ENCODE data around the gene RPA1. TPM values are rescaled to one million over a fixed set of nuclear protein-coding genes. Genes with fewer than 3 reads are reported as not detected.

Gene RPA1
- total RNA-seq, 2 experiments from 2014 or later, result 159 to 168 TPM

GRCh38 chr17:1899403-1900000 lies 69.7 kb downstream of the RPA1 start:
- POLR2A ChIA-PET, result no interaction called here
- intact Hi-C loops (cut with micrococcal nuclease), result no loop called here
- Mint-ChIP-seq H3K27me3 (no peaks in the 10 kb centered on the region), H3K4me1 (ENCODE audit: low read depth) (no peaks in the 10 kb centered on the region), H3K27ac (no peak overlapping the region), H3K36me3 (peaks cover 32% of the 10 kb centered on the region), H3K9me3 (no peaks in the 10 kb centered on the region), H3K4me3 (no peak overlapping the region)
- DNase-seq, result no peak
- CTCF ChIA-PET, result no interaction called here

GRCh38 chr17:1904273-1905182 lies 74.7 kb downstream of the RPA1 start:
- Mint-ChIP-seq H3K9me3 (no peaks in the 10 kb centered on the region), H3K4me1 (ENCODE audit: low read depth) (peaks cover 7% of the 10 kb centered on the region), H3K27me3 (peaks cover 30% of the 10 kb centered on the region), H3K27ac (no peak overlapping the region), H3K36me3 (peaks cover 2% of the 10 kb centered on the region), H3K4me3 (no peak overlapping the region)
- ChIA-PET CTCF (interaction anchor here (0.7 to 2.5 kb wide), 2 partner anchors 14 to 121 kb away, joined by 3 to 6 read pairs; partner anchors contain the start of gene RTN4RL1), POLR2A (no interaction called here)
- intact Hi-C loops (cut with micrococcal nuclease), result no loop called here
- DNase-seq, result no peak

- POLR2A ChIA-PET, result no interaction called here
- Mint-ChIP-seq H3K36me3 (no peaks in the 10 kb centered on the region), H3K27me3 (peaks cover 33% of the 10 kb centered on the region), H3K4me3 (no peak overlapping the region), H3K27ac (no peak overlapping the region), H3K4me1 (ENCODE audit: low read depth) (peaks cover 7% of the 10 kb centered on the region), H3K9me3 (no peaks in the 10 kb centered on the region)
- CTCF ChIA-PET, result interaction anchor here (2.5 kb wide), 1 partner anchor 120 kb away, joined by 6 read pairs; the partner anchor contains the start of gene RTN4RL1
- DNase-seq, result no peak
- intact Hi-C loops (cut with micrococcal nuclease), result no loop called here
Measured at GRCh38 chr17:1905190-1905913, 75.5 kb downstream of the RPA1 start.

- Mint-ChIP-seq H3K9me3 (no peaks in the 10 kb centered on the region), H3K36me3 (no peaks in the 10 kb centered on the region), H3K27me3 (peaks cover 36% of the 10 kb centered on the region), H3K27ac (no peak overlapping the region), H3K4me3 (no peak overlapping the region), H3K4me1 (ENCODE audit: low read depth) (peaks cover 7% of the 10 kb centered on the region)
- ChIA-PET CTCF (interaction anchor here (0.8 to 2.5 kb wide), 2 partner anchors 118 to 185 kb away, joined by 3 to 6 read pairs; partner anchors contain the start of gene RTN4RL1), POLR2A (interaction anchor here (0.6 kb wide), 1 partner anchor 151 kb away, joined by 3 read pairs; no protein-coding TSS in a partner anchor)
- DNase-seq, result no peak
- intact Hi-C loops (cut with micrococcal nuclease), result no loop called here
Measured at GRCh38 chr17:1906662-1907101, 76.9 kb downstream of the RPA1 start.

- no peak for DNase-seq
- POLR2A ChIA-PET, result no interaction called here
- intact Hi-C loops (cut with micrococcal nuclease), result no loop called here
- CTCF ChIA-PET, result no interaction called here
- Mint-ChIP-seq H3K4me1 (ENCODE audit: low read depth) (peaks cover 7% of the 10 kb centered on the region), H3K9me3 (no peaks in the 10 kb centered on the region), H3K27ac (no peak overlapping the region), H3K4me3 (no peak overlapping the region), H3K27me3 (peaks cover 41% of the 10 kb centered on the region), H3K36me3 (no peaks in the 10 kb centered on the region)
Measured at GRCh38 chr17:1907216-1907631, 77.4 kb downstream of the RPA1 start.

- H3K9me3 Mint-ChIP-seq, result no peaks in the 10 kb centered on the region
- intact Hi-C loops (cut with micrococcal nuclease), result loop anchor here (2.0 kb wide), 1 partner anchor 123 kb away; the partner anchor contains the start of gene DPH1
- peaks cover 7% of the 10 kb centered on the region for H3K4me1 Mint-ChIP-seq (ENCODE audit: low read depth)
- POLR2A ChIA-PET, result no interaction called here
- H3K4me3 Mint-ChIP-seq, result no peak overlapping the region
- H3K27me3 Mint-ChIP-seq, result peaks cover 45% of the 10 kb centered on the region
- no peak overlapping the region for H3K27ac Mint-ChIP-seq
- CTCF ChIA-PET, result interaction anchor here (0.6 to 2.3 kb wide), 17 partner anchors 11 to 485 kb away, joined by 3 to 23 read pairs (median 4); partner anchors contain the start of genes HIC1, RTN4RL1 and TLCD2
- H3K36me3 Mint-ChIP-seq, result no peaks in the 10 kb centered on the region
- peak; percentile 22 for DNase-seq
Measured at GRCh38 chr17:1907909-1908698, 78.3 kb downstream of the RPA1 start.

GRCh38 chr17:1908699-1909309 lies 79.0 kb downstream of the RPA1 start:
- Mint-ChIP-seq H3K27ac (no peak overlapping the region), H3K4me3 (no peak overlapping the region), H3K9me3 (no peaks in the 10 kb centered on the region), H3K36me3 (no peaks in the 10 kb centered on the region), H3K27me3 (peaks cover 45% of the 10 kb centered on the region), H3K4me1 (ENCODE audit: low read depth) (peaks cover 7% of the 10 kb centered on the region)
- CTCF ChIA-PET, result interaction anchor here (0.6 to 2.3 kb wide), 21 partner anchors 10 to 484 kb away, joined by 3 to 23 read pairs (median 4); partner anchors contain the start of genes HIC1, RTN4RL1, TLCD2 and WDR81
- intact Hi-C loops (cut with micrococcal nuclease), result loop anchor here (2.0 kb wide), 1 partner anchor 122 kb away; the partner anchor contains the start of gene DPH1
- POLR2A ChIA-PET, result interaction anchor here (0.6 kb wide), 1 partner anchor 130 kb away, joined by 3 read pairs; no protein-coding TSS in a partner anchor
- peak; percentile 58 for DNase-seq

- intact Hi-C loops (cut with micrococcal nuclease), result loop anchor here (2.0 kb wide), 1 partner anchor 121 kb away; the partner anchor contains the start of gene DPH1
- Mint-ChIP-seq H3K9me3 (no peaks in the 10 kb centered on the region), H3K36me3 (no peaks in the 10 kb centered on the region), H3K27ac (no peak overlapping the region), H3K4me1 (ENCODE audit: low read depth) (peaks cover 7% of the 10 kb centered on the region), H3K27me3 (peaks cover 46% of the 10 kb centered on the region), H3K4me3 (no peak overlapping the region)
- ChIA-PET POLR2A (no interaction called here), CTCF (interaction anchor here (0.9 to 2.3 kb wide), 8 partner anchors 17 to 335 kb away, joined by 3 to 23 read pairs (median 4); partner anchors contain the start of genes RTN4RL1 and WDR81)
- DNase-seq, result no peak
Measured at GRCh38 chr17:1909985-1910384, 80.2 kb downstream of the RPA1 start.

GRCh38 chr17:1912146-1912545 lies 82.3 kb downstream of the RPA1 start:
- no peak for DNase-seq
- Mint-ChIP-seq H3K4me1 (ENCODE audit: low read depth) (peaks cover 7% of the 10 kb centered on the region), H3K36me3 (no peaks in the 10 kb centered on the region), H3K4me3 (no peak overlapping the region), H3K9me3 (no peaks in the 10 kb centered on the region), H3K27ac (no peak overlapping the region), H3K27me3 (peaks cover 34% of the 10 kb centered on the region)
- ChIA-PET POLR2A (no interaction called here), CTCF (no interaction called here)
- intact Hi-C loops (cut with micrococcal nuclease), result no loop called here

GRCh38 chr17:1913702-1914101 lies 83.9 kb downstream of the RPA1 start:
- ChIA-PET POLR2A (no interaction called here), CTCF (interaction anchor here (0.6 kb wide), 1 partner anchor 11 kb away, joined by 3 read pairs; no protein-coding TSS in a partner anchor)
- H3K9me3 Mint-ChIP-seq, result no peaks in the 10 kb centered on the region
- no peak for DNase-seq
- H3K4me3 Mint-ChIP-seq, result no peak overlapping the region
- no peaks in the 10 kb centered on the region for H3K36me3 Mint-ChIP-seq
- no peak overlapping the region for H3K27ac Mint-ChIP-seq
- intact Hi-C loops (cut with micrococcal nuclease), result no loop called here
- H3K4me1 Mint-ChIP-seq (ENCODE audit: low read depth), result peaks cover 3% of the 10 kb centered on the region
- peaks cover 24% of the 10 kb centered on the region for H3K27me3 Mint-ChIP-seq

- H3K27ac Mint-ChIP-seq, result no peak overlapping the region
- no peaks in the 10 kb centered on the region for H3K36me3 Mint-ChIP-seq
- H3K4me3 Mint-ChIP-seq, result no peak overlapping the region
- H3K4me1 Mint-ChIP-seq (ENCODE audit: low read depth), result no peaks in the 10 kb centered on the region
- H3K27me3 Mint-ChIP-seq, result peaks cover 16% of the 10 kb centered on the region
- DNase-seq, result no peak
- intact Hi-C loops (cut with micrococcal nuclease), result no loop called here
- ChIA-PET CTCF (no interaction called here), POLR2A (no interaction called here)
- H3K9me3 Mint-ChIP-seq, result no peaks in the 10 kb centered on the region
Measured at GRCh38 chr17:1914661-1915083, 84.9 kb downstream of the RPA1 start.
